ENCODE data around the gene FUOM.

- TF ChIP-seq, protein P1, sequence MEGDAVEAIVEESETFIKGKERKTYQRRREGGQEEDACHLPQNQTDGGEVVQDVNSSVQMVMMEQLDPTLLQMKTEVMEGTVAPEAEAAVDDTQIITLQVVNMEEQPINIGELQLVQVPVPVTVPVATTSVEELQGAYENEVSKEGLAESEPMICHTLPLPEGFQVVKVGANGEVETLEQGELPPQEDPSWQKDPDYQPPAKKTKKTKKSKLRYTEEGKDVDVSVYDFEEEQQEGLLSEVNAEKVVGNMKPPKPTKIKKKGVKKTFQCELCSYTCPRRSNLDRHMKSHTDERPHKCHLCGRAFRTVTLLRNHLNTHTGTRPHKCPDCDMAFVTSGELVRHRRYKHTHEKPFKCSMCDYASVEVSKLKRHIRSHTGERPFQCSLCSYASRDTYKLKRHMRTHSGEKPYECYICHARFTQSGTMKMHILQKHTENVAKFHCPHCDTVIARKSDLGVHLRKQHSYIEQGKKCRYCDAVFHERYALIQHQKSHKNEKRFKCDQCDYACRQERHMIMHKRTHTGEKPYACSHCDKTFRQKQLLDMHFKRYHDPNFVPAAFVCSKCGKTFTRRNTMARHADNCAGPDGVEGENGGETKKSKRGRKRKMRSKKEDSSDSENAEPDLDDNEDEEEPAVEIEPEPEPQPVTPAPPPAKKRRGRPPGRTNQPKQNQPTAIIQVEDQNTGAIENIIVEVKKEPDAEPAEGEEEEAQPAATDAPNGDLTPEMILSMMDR (IDR thresholded peaks at IDR 0.05; ENCODE audit: insufficient read depth, low read length), result no peak
- TF ChIP-seq, protein P2, sequence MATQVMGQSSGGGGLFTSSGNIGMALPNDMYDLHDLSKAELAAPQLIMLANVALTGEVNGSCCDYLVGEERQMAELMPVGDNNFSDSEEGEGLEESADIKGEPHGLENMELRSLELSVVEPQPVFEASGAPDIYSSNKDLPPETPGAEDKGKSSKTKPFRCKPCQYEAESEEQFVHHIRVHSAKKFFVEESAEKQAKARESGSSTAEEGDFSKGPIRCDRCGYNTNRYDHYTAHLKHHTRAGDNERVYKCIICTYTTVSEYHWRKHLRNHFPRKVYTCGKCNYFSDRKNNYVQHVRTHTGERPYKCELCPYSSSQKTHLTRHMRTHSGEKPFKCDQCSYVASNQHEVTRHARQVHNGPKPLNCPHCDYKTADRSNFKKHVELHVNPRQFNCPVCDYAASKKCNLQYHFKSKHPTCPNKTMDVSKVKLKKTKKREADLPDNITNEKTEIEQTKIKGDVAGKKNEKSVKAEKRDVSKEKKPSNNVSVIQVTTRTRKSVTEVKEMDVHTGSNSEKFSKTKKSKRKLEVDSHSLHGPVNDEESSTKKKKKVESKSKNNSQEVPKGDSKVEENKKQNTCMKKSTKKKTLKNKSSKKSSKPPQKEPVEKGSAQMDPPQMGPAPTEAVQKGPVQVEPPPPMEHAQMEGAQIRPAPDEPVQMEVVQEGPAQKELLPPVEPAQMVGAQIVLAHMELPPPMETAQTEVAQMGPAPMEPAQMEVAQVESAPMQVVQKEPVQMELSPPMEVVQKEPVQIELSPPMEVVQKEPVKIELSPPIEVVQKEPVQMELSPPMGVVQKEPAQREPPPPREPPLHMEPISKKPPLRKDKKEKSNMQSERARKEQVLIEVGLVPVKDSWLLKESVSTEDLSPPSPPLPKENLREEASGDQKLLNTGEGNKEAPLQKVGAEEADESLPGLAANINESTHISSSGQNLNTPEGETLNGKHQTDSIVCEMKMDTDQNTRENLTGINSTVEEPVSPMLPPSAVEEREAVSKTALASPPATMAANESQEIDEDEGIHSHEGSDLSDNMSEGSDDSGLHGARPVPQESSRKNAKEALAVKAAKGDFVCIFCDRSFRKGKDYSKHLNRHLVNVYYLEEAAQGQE (IDR thresholded peaks at IDR 0.05; ENCODE audit: insufficient replicate concordance, low read depth), result no peak
Observed at GRCh38 chr10:133350283-133350949, 7.4 kb downstream of the FUOM start.
